CD14-positive monocyte (primary cell): ENCODE measurements around the gene FNDC1. TPM values are rescaled to one million over a fixed set of nuclear protein-coding genes. Genes with fewer than 3 reads are reported as not detected.
A peak's percentile ranks its signal among the peaks of the same experiment; 100 is the strongest.

Experiments
- DNase-seq, 3 donors: peaks; one replicate each; pipeline ENCODE4 v3.0.0-alpha.2; 2011 to 2022
- H2AFZ ChIP-seq: 2 replicates; pipeline ENCODE4 v1.6.0; 2012; ENCODE audit warnings: mild to moderate bottlenecking, low read depth, low read length, inconsistent platforms; ENCODE audit not compliant: insufficient read depth, poor library complexity, severe bottlenecking
- H3K27ac ChIP-seq, 2 donors: 1 replicate in 1 of 2; 2 replicates in 1 of 2; pipeline ENCODE4 v1.5.1; 2012 to 2013; ENCODE audit warnings: low read length in 2 of 2, control low read depth in 1 of 2, inconsistent platforms in 1 of 2, low read depth in 1 of 2, mild to moderate bottlenecking in 1 of 2
- H3K27me3 ChIP-seq, 2 donors: one replicate each; pipeline versions ENCODE4 v1.6.0 to v1.6.1; 2011 to 2013; ENCODE audit warnings: low read length in 2 of 2; ENCODE audit not compliant: control insufficient read depth in 2 of 2, insufficient read depth in 2 of 2
- H3K36me3 ChIP-seq, 2 donors: replicated peaks in 1 of 2; 1 replicate in 1 of 2; 2 replicates in 1 of 2; pipeline versions ENCODE4 v1.5.1 to v1.6.1; 2012 to 2013; ENCODE audit warnings: low read length in 2 of 2, control low read depth in 1 of 2, inconsistent platforms in 1 of 2, mild to moderate bottlenecking in 1 of 2; ENCODE audit not compliant: insufficient read depth in 2 of 2, control insufficient read depth in 1 of 2
- H3K4me1 ChIP-seq, 2 donors: 1 replicate in 1 of 2; 2 replicates in 1 of 2; pipeline versions ENCODE4 v1.5.1 to v1.6.1; 2012 to 2013; ENCODE audit warnings: low read length in 2 of 2, control low read depth in 1 of 2, inconsistent platforms in 1 of 2, mild to moderate bottlenecking in 1 of 2, moderate library complexity in 1 of 2; ENCODE audit not compliant: insufficient read depth in 2 of 2, control insufficient read depth in 1 of 2
- H3K4me2 ChIP-seq: replicated peaks from 2 replicates; pipeline ENCODE3; 2012; ENCODE audit warnings: low read length, moderate library complexity, mild to moderate bottlenecking; ENCODE audit not compliant: poor library complexity, severe bottlenecking; ENCODE audit errors: extremely low read depth
- H3K4me3 ChIP-seq, 3 experiments: fragments of 200-600 bp in 1 of 3; sonication (generic) in 1 of 3; replicated peaks in 1 of 3; 1 replicate in 2 of 3; 2 replicates in 1 of 3; pipeline ENCODE4 v1.5.1; 2011 to 2013; ENCODE audit warnings: low read length in 3 of 3, mild to moderate bottlenecking in 3 of 3, control low read depth in 2 of 3, low read depth in 2 of 3, inconsistent platforms in 1 of 3, moderate library complexity in 1 of 3
- H3K79me2 ChIP-seq: 2 replicates; pipeline ENCODE4 v1.6.0; 2012; ENCODE audit warnings: mild to moderate bottlenecking, control low read depth, inconsistent platforms, low read length, moderate library complexity; ENCODE audit not compliant: insufficient read depth
- H3K9ac ChIP-seq: 2 replicates; pipeline ENCODE4 v1.6.0; 2017; ENCODE audit warnings: low read length, mild to moderate bottlenecking; ENCODE audit not compliant: insufficient read depth, poor library complexity, severe bottlenecking
- H3K9me3 ChIP-seq, 2 donors: replicated peaks in 1 of 2; 1 replicate in 1 of 2; 2 replicates in 1 of 2; pipeline versions ENCODE4 v1.5.1 to v1.6.1; 2012 to 2013; ENCODE audit warnings: low read length in 2 of 2, control low read depth in 1 of 2; ENCODE audit not compliant: control insufficient read depth in 1 of 2, insufficient read depth in 1 of 2
- H4K20me1 ChIP-seq: 2 replicates; pipeline ENCODE4 v1.6.0; 2012; ENCODE audit warnings: mild to moderate bottlenecking, low read length, control low read depth, moderate library complexity; ENCODE audit not compliant: insufficient read depth
- H3K27ac Mint-ChIP-seq, 7 donors: one replicate each; pipeline ENCODE4 v1.8.0; 2020; ENCODE audit warnings: mild to moderate bottlenecking in 7 of 7, mixed read lengths in 7 of 7, moderate library complexity in 6 of 7, inconsistent platforms in 2 of 7
- H3K27me3 Mint-ChIP-seq, 3 donors: one replicate each; pipeline ENCODE4 v1.8.0; 2021 to 2022; ENCODE audit warnings: low read depth in 3 of 3, mild to moderate bottlenecking in 3 of 3, mixed read lengths in 3 of 3, moderate library complexity in 3 of 3, inconsistent platforms in 1 of 3
- H3K36me3 Mint-ChIP-seq, 2 donors: one replicate each; pipeline ENCODE4 v1.8.0; 2020; ENCODE audit warnings: mixed read lengths in 2 of 2, inconsistent platforms in 1 of 2, mild to moderate bottlenecking in 1 of 2
- H3K4me1 Mint-ChIP-seq: one replicate; pipeline ENCODE4 v1.8.0; 2020; ENCODE audit warnings: mild to moderate bottlenecking, mixed read lengths
- H3K4me3 Mint-ChIP-seq, 2 donors: one replicate each; pipeline ENCODE4 v1.8.0; 2020; ENCODE audit warnings: mild to moderate bottlenecking in 2 of 2, mixed read lengths in 2 of 2, moderate library complexity in 1 of 2
- H3K9me3 Mint-ChIP-seq, 7 donors: one replicate each; pipeline ENCODE4 v1.8.0; 2020 to 2022; ENCODE audit warnings: mixed read lengths in 7 of 7, mild to moderate bottlenecking in 6 of 7, moderate library complexity in 6 of 7, inconsistent platforms in 2 of 7
- CTCF ChIP-seq: fragments of 200-600 bp; IDR thresholded peaks from one replicate; pipeline ENCODE4 v1.8.0; 2022; ENCODE audit warnings: antibody characterized with exemption, mild to moderate bottlenecking
- WGBS: methylation state at CpG from one replicate; pipeline ENCODE4 v1.1.5; 2013; ENCODE audit warnings: missing lambda C conversion rate; ENCODE audit not compliant: insufficient coverage; 5-methylcytosine and 5-hydroxymethylcytosine counted together
- intact Hi-C, 2 donors: fragments of 100-400 bp; cut with micrococcal nuclease; formaldehyde crosslinking; loops; one replicate each; pipeline versions ENCODE4 v1.15.0 to v1.15.1; 2023
- polyA plus RNA-seq, 3 donors: library from polyadenylated mRNA; depleted of rRNA in 1 of 3; unstranded in 2 of 3; stranded (reverse) in 1 of 3; fragments of 300-500 nt in 2 of 3; fragments of >200 nt in 1 of 3; fragmentation: Illumina TruSeq in 2 of 3; gene quantifications; 1 replicate in 2 of 3; 2 replicates in 1 of 3; pipeline ENCODE4 v1.2.3, GENCODE V29; 2012 to 2021

The FNDC1 gene
- polyA plus RNA-seq, 3 donors: not detected

DNA sequence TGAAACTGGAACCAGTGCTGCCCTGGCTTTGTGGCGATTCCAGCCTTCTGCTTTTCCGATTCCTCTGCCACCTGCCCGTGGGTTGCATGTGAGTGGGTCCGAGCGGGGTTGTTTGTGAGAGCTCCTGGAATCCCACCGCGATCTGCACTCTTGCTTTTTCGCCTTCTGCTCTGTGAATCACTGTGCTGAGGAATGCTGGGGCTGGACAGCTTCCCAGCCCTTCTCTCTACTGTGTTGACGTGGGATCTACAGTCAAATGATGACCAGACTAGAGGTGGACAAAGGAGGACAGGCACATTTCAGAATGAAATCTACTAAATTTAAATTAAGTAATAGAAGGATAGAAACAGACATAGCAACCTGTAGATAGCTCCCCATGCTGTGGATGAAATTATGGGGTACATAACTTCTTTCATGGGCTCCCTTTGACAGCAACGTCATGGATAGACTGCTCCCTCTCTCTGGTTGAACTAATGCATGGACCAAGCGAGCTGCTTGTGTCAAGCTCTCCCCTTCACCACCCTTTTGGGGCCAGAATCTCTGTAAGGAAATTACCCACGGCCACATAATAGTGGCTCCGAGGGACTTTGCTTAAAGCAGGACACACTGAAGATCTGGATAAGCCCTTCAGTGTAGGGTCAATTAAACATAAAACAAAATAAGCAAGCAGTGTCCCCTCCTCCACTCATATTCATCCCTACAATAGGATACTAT, 2.0 kb downstream of the FNDC1 start:
- no peak overlapping the region for H2AFZ ChIP-seq
- peaks cover 12 to 16% of the 10 kb centered on the region in 2 donors for H3K4me1 ChIP-seq
- H4K20me1 ChIP-seq: no peaks in the 10 kb centered on the region
- no peak overlapping the region for H3K27ac ChIP-seq
- no peak overlapping the region for H3K27ac Mint-ChIP-seq
- no peak for DNase-seq
- peak overlapping the region in 1 of 2 donors; percentile 89 for H3K4me3 Mint-ChIP-seq
- peaks cover 0 to 23% of the 10 kb centered on the region in 2 donors for H3K9me3 ChIP-seq
- H3K27me3 ChIP-seq: peaks cover 68 to 88% of the 10 kb centered on the region in 2 donors
- WGBS: 50% methylated on average over 10 of the region's 13 CpGs
- peaks cover 20% of the 10 kb centered on the region for H3K4me1 Mint-ChIP-seq
- H3K4me2 ChIP-seq: no peak overlapping the region
- peaks cover 74 to 88% (median 75%) of the 10 kb centered on the region in 3 donors for H3K27me3 Mint-ChIP-seq
- H3K4me3 ChIP-seq: no peak overlapping the region
- intact Hi-C loops: no loop called here
- H3K79me2 ChIP-seq: no peaks in the 10 kb centered on the region
- H3K9me3 Mint-ChIP-seq: peaks cover 0 to 15% (median 5%) of the 10 kb centered on the region in 7 donors
- H3K36me3 ChIP-seq: no peaks in the 10 kb centered on the region
- H3K36me3 Mint-ChIP-seq: no peaks in the 10 kb centered on the region
- TF ChIP-seq CTCF: no peak
- H3K9ac ChIP-seq: no peak overlapping the region

- H3K4me2 ChIP-seq: no peak overlapping the region
- DNase-seq: no peak
- H3K4me1 Mint-ChIP-seq: peaks cover 20% of the 10 kb centered on the region
- no peak overlapping the region for H3K27ac ChIP-seq
- H3K4me3 ChIP-seq: no peak overlapping the region
- H3K9ac ChIP-seq: no peak overlapping the region
- H3K79me2 ChIP-seq: no peaks in the 10 kb centered on the region
- H2AFZ ChIP-seq: no peak overlapping the region
- TF ChIP-seq CTCF: no peak
- no peaks in the 10 kb centered on the region for H4K20me1 ChIP-seq
- H3K9me3 Mint-ChIP-seq: peaks cover 0 to 15% (median 5%) of the 10 kb centered on the region in 7 donors
- H3K27me3 Mint-ChIP-seq: peaks cover 69 to 85% (median 72%) of the 10 kb centered on the region in 3 donors
- H3K36me3 ChIP-seq: no peaks in the 10 kb centered on the region
- no peaks in the 10 kb centered on the region for H3K36me3 Mint-ChIP-seq
- intact Hi-C loops: no loop called here
- H3K27ac Mint-ChIP-seq: no peak overlapping the region
- peaks cover 0 to 23% of the 10 kb centered on the region in 2 donors for H3K9me3 ChIP-seq
- WGBS: no CpG with 5 or more reads among the region's 1 CpG
- peaks cover 12 to 16% of the 10 kb centered on the region in 2 donors for H3K4me1 ChIP-seq
- H3K4me3 Mint-ChIP-seq: peak overlapping the region in 1 of 2 donors; percentile 46
- peaks cover 59 to 79% of the 10 kb centered on the region in 2 donors for H3K27me3 ChIP-seq
Measured at GRCh38 chr6:159172091-159172491, 2.9 kb downstream of the FNDC1 start.
